Measurements from ENCODE around the gene PRKN. TPM values are rescaled to one million over a fixed set of nuclear protein-coding genes. Genes with fewer than 3 reads are reported as not detected.

Gene PRKN
- total RNA-seq, 1 experiment from 2014 or later: 0.46 TPM

GRCh38 chr6:162474722-162475121 is 252.8 kb downstream of the PRKN start:
- ATAC-seq: no peak
- POLR2A ChIA-PET: no interaction called here
- in situ Hi-C loops (cut with HindIII; ENCODE audit: low pct_unique_long_range_greater_than_20kb, low sequenced_read_pairs): no loop called here
- H3K27me3 ChIP-seq (ENCODE audit: control insufficient read depth, insufficient read depth, low read length): no peaks in the 10 kb centered on the region
- no peak overlapping the region for H3K4me3 ChIP-seq (ENCODE audit: low read depth in 2 of 2, low read length in 2 of 2)
- H3K9me3 ChIP-seq (ENCODE audit: control insufficient read depth, insufficient read depth, low read depth, low read length): no peaks in the 10 kb centered on the region
- intact Hi-C loops (cut with micrococcal nuclease; ENCODE audit: unreplicated experiment): no loop called here
- TF ChIP-seq TCF7L2 (IDR thresholded peaks at IDR 0.05; ENCODE audit: low read depth, low read length) (no peak), CTCF (IDR thresholded peaks at IDR 0.05) (no peak), REST (IDR thresholded peaks at IDR 0.05; ENCODE audit: insufficient read depth in 1 of 2, low read depth in 2 of 2, low read length in 1 of 2) (no peak), POLR2AphosphoS5 (IDR thresholded peaks at IDR 0.05; ENCODE audit: low read depth, low read length) (no peak), SIN3A (IDR thresholded peaks at IDR 0.05; ENCODE audit: borderline replicate concordance, insufficient read depth, low read depth, low read length) (no peak)
- CTCF ChIA-PET: no interaction called here
- no peaks in the 10 kb centered on the region for H3K4me1 ChIP-seq (ENCODE audit: control insufficient read depth, insufficient read depth, low read length)
- no peak for DNase-seq (ENCODE audit: low read depth, low spot score)
- no peak overlapping the region for H3K27ac ChIP-seq (ENCODE audit: low read length)
- BruUV-seq (replicated peaks): no TSS peak
- no peaks in the 10 kb centered on the region for H3K36me3 ChIP-seq (ENCODE audit: control insufficient read depth, insufficient read depth, low read length)

GRCh38 chr6:162471842-162472241 is 255.7 kb downstream of the PRKN start:
- TF ChIP-seq REST (IDR thresholded peaks at IDR 0.05; ENCODE audit: insufficient read depth in 1 of 2, low read depth in 2 of 2, low read length in 1 of 2): no peak
- TF ChIP-seq SIN3A (IDR thresholded peaks at IDR 0.05; ENCODE audit: borderline replicate concordance, insufficient read depth, low read depth, low read length): no peak
- no peak for TF ChIP-seq TCF7L2 (IDR thresholded peaks at IDR 0.05; ENCODE audit: low read depth, low read length)
- TF ChIP-seq CTCF (IDR thresholded peaks at IDR 0.05): no peak
- no peak for TF ChIP-seq POLR2AphosphoS5 (IDR thresholded peaks at IDR 0.05; ENCODE audit: low read depth, low read length)
- ChIA-PET CTCF (interaction anchor here (0.7 kb wide), 1 partner anchor 223 kb away, joined by 3 read pairs; no protein-coding TSS in a partner anchor), POLR2A (no interaction called here)
- no TSS peak for BruUV-seq (replicated peaks)
- intact Hi-C loops (cut with micrococcal nuclease; ENCODE audit: unreplicated experiment): no loop called here
- H3K36me3 ChIP-seq (ENCODE audit: control insufficient read depth, insufficient read depth, low read length): no peaks in the 10 kb centered on the region
- no peak for DNase-seq (ENCODE audit: low read depth, low spot score)
- no peaks in the 10 kb centered on the region for H3K27me3 ChIP-seq (ENCODE audit: control insufficient read depth, insufficient read depth, low read length)
- H3K4me3 ChIP-seq (ENCODE audit: low read depth in 2 of 2, low read length in 2 of 2): no peak overlapping the region
- no peak overlapping the region for H3K27ac ChIP-seq (ENCODE audit: low read length)
- ATAC-seq: no peak
- H3K4me1 ChIP-seq (ENCODE audit: control insufficient read depth, insufficient read depth, low read length): no peaks in the 10 kb centered on the region
- in situ Hi-C loops (cut with HindIII; ENCODE audit: low pct_unique_long_range_greater_than_20kb, low sequenced_read_pairs): no loop called here
- no peaks in the 10 kb centered on the region for H3K9me3 ChIP-seq (ENCODE audit: control insufficient read depth, insufficient read depth, low read depth, low read length)
